GM12878 (cell line): ENCODE results near the gene CLDN10.

Experiments
- EZH2 ChIP-seq: IDR thresholded peaks from 2 replicates; pipeline ENCODE4 v1.6.1; 2012; ENCODE audit warnings: low read depth, mild to moderate bottlenecking, control low read depth, inconsistent platforms, low read length, borderline replicate concordance; ENCODE audit not compliant: control insufficient read depth
- HDAC6 ChIP-seq: fragments of 200-600 bp; sonication (generic); IDR thresholded peaks from one replicate; pipeline ENCODE4 v1.8.0; 2017; ENCODE audit warnings: antibody characterized with exemption; ENCODE audit not compliant: unreplicated experiment
- KAT2A ChIP-seq: conservative IDR thresholded peaks from 2 replicates; pipeline ENCODE4 v1.6.1; 2011; ENCODE audit warnings: low read depth, low read length; ENCODE audit not compliant: control insufficient read depth

DNA sequence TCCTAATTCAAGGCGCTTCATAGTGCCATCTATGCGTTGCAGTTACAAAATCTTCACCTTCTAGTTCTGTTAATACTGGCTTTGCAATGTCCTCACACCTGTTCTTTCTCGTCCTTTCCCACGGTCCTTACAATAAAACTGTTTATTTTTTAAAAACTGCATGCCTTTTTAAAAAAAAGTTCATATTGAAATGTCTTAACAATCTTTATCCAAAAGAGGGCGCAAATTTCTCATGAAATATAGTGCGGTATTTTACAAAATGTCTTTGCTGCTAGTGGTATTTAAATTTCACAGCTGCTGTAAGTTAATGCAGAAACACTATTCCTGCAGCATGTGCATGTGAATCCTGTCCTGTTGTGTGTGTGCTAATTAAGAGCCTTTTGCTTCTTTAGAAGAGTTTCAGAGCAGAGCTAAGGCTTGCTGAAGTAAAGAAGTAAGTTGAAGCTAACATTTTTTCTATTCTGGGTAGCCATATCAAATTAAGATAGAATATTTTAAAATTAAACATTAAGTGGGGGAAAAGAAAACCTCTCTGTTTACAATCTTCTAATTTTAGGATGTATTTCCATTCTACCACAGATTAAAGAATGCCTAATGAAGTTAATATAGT lies 15.8 kb upstream of the CLDN10 start:
- TF ChIP-seq KAT2A = no peak
- no peak for TF ChIP-seq HDAC6
- no peak for TF ChIP-seq EZH2
